Middle frontal gyrus (tissue), 1 donor: ENCODE results near the gene HEXD.
"Not testable (repeated sequence)": the region's sequence is repeated elsewhere in the genome, so short reads cannot be mapped to it uniquely, and the experiment has no call there.

Experiments used
- DNase-seq: peaks from one replicate; pipeline ENCODE4 v3.0.0-alpha.2; 2015; ENCODE audit warnings: low spot score; ENCODE audit errors: extremely low spot score

The HEXD gene

GRCh38 chr17:82396601-82397435 is 21.3 kb upstream of the HEXD start:
- no peak for DNase-seq

DNA sequence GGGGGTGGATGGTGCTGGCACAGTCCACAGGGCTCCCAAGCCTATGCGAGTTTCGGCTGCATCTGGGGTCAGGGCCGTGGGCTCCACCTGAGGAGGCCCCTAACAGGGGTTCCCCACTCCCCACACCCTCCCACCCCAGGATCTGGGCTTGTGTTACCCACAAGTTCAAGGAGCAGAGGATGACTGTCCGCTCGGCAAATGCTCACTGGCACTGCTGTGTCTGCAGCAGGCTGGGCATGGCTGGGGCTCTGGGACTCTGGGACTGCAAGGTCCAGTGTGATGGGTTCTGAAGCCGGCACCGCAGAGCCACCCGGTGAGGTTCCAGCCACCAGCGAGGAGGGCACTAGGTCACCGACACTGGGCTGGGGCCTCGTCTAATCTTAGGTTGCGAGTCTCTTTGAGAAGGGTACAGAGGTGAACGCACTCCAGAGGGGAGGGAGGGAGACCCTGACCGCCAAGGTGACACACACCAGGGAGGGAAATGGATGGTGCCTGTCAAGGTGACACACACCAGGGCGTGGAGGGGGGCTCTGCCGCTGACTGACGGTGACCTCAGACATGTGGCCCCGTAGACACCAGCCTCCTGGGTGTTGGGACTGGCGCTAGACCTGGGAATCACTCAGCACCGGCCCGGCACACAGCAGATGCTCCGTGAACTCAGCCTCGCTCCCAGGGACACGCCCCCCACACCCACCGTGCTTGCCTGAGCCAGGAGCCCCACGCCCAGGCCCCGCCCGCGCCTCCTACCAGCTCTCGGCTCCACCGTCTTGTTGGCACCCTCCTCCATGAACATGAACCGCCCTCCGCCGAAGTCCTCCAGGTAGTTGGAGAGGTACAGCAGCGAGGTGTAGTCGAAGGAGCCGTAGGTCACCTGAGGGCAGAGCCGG is 20.5 kb upstream of the HEXD start:
- no peak for DNase-seq

DNA sequence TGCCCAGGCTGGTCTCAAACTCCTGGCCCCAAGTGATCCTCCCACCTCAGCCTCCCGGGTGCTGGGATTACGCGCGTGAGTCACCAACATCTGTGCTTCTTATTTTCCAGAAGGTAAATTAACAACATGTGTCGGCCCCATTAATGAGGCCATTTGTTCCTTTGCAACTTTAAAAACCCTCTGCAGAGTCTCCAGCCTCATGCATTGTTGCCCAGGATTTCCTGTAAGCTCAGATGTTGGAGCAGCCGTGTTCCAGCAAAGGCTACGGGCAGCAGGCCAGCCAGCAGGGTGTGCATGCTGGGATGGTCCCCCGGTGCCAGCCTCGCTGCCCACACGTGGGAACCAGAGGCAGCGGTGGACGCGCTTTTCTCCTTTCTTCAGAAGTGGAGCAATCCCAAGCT is 19.1 kb upstream of the HEXD start:
- DNase-seq: peak; percentile 49

DNA sequence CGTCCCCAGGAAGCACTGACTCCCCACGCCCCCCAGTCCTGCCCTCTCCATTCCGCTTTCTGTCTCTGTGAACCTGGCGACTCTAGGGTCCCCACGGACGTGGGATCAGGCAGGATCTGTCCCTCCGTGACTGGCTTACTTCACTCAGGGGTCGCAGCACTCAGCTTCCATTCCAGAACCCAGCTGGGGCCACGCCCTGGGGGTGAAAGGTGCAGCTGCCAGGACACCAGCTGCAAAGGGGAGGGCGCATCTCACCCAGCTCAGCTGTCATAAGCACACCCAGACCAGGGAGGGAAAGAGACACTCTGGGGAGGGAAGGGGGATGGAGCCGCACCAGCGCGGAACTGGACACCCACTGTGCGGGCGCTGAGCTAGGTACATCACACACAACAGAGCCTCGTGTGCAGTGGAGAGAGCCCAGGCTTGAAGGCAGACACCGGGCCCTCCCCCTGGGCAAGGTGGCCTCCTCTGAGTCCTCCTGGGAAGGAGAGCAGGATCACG is 18.5 kb upstream of the HEXD start:
- DNase-seq: no peak

DNA sequence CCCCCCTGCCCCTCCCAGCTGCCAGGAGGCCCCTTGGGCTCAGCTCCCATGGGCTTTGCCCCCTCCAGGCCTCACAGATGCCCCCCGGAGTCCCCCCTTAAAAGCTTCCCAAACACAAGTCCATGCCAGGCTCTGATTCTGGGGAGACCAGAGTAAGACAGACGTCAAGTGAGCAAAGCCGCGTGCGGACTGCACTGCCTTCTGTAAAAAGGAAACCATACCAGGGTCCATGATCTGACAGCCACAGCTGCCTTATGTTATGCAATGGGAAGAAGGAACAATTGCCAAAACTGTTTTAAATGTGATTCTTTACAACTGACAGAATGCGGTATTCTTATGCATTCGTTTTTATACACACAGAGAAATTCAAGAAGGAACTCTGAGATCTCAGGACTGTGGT is 17.9 kb upstream of the HEXD start:
- no peak for DNase-seq

DNA sequence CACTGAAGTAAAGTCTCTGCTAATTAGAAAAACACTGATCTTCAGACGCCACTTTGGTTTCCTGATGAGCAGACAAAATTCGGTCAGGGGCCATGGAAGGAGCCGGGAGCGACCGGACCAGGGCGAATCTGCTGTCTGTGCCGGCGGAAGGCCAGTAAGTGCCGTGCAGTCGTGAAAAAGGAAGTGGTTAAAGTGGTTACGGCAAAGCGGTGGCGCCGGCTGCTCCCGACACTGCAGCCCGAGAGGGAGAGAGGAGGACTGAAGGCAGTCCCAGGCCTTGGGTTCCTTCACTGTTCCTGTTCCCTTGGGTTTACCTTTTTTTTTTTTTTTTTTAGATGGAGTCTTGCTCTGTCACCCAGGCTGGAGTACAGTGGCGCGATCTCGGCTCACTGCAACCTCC is 17.3 kb upstream of the HEXD start:
- DNase-seq: no peak

DNA sequence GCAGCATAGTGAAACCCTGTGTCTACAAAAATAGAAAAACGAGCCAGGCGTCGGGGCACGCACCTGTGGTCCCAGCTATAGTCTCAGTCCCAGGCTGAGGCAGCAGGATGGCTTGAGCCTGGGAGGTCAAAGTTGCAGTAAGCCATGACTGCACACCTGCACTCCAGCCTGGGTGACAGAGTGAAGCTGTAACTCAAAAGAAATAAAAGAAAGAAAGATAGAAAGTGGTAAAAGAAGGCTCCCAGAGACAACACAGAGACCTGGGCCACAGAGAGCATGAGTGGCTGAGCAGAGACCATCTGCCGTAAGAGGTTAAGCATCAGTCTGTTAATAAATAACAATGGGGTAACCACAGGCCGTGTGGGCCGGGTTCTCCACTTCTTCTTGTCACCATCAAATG is 15.3 kb upstream of the HEXD start:
- no peak for DNase-seq

- no peak for DNase-seq
Observed at GRCh38 chr17:82403662-82404660, 14.2 kb upstream of the HEXD start.

GRCh38 chr17:82405051-82405450 is 13.1 kb upstream of the HEXD start:
- DNase-seq: no peak

DNA sequence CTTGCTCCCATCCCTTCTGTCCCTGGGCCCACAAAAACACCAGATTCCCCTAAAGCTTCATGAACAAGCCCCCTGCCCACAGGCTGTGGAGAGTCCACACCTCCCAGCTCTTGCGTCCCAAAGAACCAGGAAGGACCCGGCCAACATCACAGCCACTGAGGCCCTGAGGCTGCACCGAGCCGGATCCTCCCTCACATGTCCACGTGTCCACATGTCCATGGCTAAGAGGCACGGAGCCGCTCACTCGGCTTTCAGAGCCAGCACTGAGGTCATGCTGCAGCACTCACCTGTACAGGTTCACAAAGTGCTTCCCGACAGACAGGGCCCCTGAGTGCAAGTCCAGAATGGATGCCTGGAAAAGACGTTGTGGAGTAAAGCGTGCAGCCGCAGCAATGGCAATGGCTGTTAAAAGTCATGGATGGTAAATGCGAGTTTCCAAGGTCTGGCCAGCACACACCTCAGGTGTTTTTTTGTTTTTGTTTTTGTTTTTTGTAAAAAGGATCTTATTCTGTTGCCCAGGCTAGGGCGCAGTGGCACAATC is 11.9 kb upstream of the HEXD start:
- no peak for DNase-seq

DNA sequence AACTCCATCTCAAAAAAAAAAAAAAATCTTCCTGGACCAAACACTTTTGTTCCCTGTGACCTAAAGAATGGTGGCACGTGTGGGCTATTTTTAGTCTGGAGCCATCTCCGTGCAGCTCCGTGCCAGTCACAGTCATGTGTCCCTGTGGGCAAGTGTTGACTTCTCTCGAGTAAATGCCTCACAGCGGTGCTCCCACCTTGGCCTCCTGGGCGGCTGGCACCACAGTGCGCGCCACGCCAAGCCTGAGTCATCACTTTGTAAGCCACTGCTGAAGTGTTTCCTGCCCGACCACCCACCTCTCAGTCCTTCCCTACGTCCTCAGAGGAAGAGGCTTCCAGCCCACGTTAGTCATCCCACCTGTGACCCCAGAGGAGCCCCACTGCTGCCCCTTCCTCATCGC is 10.9 kb upstream of the HEXD start:
- DNase-seq: no peak

DNA sequence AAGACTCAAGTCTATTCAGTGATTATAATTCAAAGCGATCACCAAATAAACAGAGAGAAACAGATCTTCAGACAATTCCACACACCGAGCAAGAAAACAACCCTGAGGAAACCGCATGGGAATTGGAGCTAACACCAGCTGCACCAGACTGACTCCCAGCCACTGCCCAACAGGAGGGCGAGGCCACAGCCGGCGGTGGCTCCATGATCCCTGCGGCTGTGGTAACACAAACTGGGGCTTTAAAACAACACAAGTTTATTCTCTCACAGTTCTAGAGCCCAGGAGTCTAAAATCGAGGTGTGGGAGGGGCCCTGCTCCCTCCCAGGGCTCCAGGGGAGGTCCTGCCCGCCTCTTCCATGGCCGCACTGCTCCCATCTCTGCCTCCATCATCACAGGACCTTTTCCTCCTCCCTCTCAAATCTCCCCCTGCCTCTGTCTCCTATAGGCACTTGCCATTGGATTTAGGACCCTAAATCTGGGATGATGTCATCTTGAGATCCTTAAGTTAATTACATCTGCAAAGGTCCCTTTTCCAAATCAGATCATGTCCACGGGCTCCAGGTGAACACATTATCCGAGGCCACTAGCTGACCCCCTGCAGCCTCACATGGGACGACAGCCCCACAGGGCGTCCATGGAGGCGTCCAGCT is 9.7 kb upstream of the HEXD start:
- DNase-seq: no peak

DNA sequence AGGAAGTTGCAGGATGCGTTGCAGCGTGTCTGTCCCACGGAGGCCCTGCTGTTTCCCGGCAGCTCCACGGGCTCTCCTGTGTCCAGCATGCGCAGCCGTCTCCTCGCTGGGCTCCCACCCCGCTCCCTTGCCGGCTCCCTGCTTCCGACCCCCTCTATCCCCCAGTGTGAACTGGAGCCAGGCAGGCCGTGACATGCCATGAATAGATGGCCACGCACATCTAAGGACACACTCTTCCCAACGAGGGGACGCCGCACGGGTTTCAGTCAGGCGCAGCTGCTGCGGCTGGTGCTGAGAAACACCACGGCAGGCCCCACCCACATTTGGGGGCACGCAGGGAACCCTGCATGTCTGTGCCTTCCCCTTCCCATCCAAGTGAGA is 9.2 kb upstream of the HEXD start:
- DNase-seq: no peak

- DNase-seq: no peak
Observed at GRCh38 chr17:82410014-82410716, 8.0 kb upstream of the HEXD start.

- DNase-seq: no peak
Observed at GRCh38 chr17:82411396-82412053, 6.6 kb upstream of the HEXD start.

GRCh38 chr17:82412081-82412480 is 6.1 kb upstream of the HEXD start:
- not testable (repeated sequence) for DNase-seq

DNA sequence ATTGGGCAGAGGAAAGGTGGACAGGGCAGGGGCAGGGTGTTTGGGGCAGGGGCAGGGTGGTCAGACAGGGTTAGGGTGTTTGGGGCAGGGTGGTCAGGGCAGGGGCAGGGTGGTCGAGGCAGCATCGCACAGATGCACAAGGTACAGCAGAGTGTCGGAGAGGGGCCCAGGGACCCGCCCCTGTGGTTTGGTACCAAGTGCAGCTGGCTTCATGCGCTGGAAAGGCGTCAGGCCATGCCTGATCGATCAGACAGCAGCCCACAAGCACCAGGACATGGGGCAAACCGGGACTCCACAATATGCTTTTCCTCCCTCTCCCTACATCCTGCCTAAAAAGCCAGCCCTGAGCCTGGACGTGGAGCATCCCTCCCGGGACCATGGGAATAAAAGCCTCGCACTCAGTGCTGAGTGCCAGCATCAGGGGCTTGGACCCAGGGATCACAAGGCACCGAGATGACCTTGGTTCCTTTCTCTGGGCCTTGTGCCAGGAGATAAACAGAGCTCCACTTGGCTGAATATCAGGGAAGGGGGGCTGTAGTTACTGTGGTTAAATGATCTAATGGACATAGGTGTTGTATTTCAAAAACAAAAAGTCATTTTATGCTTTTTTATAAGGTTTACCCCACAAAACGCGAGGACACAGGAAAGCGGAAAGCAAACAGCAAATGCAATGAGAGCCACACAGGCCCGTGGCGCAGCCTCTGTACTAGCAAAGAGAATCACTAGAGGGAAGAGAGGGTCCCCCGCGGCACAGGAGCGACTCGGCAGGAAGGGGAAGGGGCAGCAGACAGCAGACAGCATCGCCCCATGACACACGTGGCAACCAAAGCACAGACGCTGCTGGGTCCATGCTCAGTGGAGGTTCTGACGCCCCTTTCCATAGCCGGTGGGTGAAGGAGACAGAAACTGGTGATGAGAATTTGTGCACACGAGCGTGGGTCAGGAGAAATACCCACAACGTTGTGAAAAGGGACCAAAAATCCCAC is 5.3 kb upstream of the HEXD start:
- no peak for DNase-seq
